WI38 (cell line): Measurements from ENCODE around the gene EGFLAM.

Experiments
- H3K4me3 ChIP-seq: 2 replicates; pipeline ENCODE4 v1.5.1; 2011; ENCODE audit warnings: low read depth, mild to moderate bottlenecking, control low read depth, low read length
- CTCF ChIP-seq: IDR thresholded peaks from 2 replicates; pipeline ENCODE4 v1.5.1; 2012; ENCODE audit warnings: low read depth, mild to moderate bottlenecking, control low read depth, low read length

Gene EGFLAM

GRCh38 chr5:38455796-38456330 is 197.5 kb downstream of the EGFLAM start:
- TF ChIP-seq CTCF: no peak
- H3K4me3 ChIP-seq: no peak overlapping the region

- H3K4me3 ChIP-seq: no peak overlapping the region
- no peak for TF ChIP-seq CTCF
Measured at GRCh38 chr5:38456657-38457399, 198.5 kb downstream of the EGFLAM start.

GRCh38 chr5:38458174-38458573 is 199.8 kb downstream of the EGFLAM start:
- TF ChIP-seq CTCF: no peak
- H3K4me3 ChIP-seq: no peak overlapping the region

- TF ChIP-seq CTCF: no peak
Measured at GRCh38 chr5:38462976-38463633, 204.7 kb downstream of the EGFLAM start.

GRCh38 chr5:38463634-38464521 is 205.5 kb downstream of the EGFLAM start:
- no peak for TF ChIP-seq CTCF
- H3K4me3 ChIP-seq: no peak overlapping the region; the same call in 1 of the 2 replicates

More at GRCh38 chr5:38462976-38463633, 204.7 kb downstream of the EGFLAM start:
- H3K4me3 ChIP-seq: no peak overlapping the region

- no peak for TF ChIP-seq CTCF
- no peak overlapping the region for H3K4me3 ChIP-seq
Measured at GRCh38 chr5:38465061-38465460, 206.7 kb downstream of the EGFLAM start.
